T-helper 2 cell (primary cell): ENCODE data around the gene DHTKD1.
"Not testable (repeated sequence)": the region's sequence is repeated elsewhere in the genome, so short reads cannot be mapped to it uniquely, and the experiment has no call there.

Source experiments
- DNase-seq, 5 experiments: peaks; one replicate each; pipeline versions ENCODE4 v3.0.0 to v3.0.0-alpha.2; 2012 to 2022

DHTKD1 gene

DNA sequence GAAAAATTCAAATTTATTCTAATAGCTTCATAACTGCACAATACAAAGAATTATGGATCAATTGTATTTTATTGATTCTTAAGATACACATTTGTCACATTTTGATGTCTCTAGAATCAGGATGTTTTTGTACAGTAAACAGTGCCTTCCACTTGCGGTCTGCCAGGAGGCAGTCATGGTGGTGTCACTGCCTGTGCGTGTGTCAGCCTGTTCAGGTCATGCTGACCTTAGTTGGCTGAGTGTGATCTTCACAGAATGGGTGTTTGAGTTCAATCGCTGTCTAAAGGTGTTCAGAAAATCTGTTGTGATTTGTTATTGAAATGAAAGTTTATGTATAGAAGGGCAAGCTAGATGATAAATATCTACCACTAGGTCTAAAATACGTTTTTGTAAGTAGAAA is 81.4 kb downstream of the DHTKD1 start:
- DNase-seq: no peak

GRCh38 chr10:12154516-12154915 is 85.8 kb downstream of the DHTKD1 start:
- DNase-seq: no peak

DNA sequence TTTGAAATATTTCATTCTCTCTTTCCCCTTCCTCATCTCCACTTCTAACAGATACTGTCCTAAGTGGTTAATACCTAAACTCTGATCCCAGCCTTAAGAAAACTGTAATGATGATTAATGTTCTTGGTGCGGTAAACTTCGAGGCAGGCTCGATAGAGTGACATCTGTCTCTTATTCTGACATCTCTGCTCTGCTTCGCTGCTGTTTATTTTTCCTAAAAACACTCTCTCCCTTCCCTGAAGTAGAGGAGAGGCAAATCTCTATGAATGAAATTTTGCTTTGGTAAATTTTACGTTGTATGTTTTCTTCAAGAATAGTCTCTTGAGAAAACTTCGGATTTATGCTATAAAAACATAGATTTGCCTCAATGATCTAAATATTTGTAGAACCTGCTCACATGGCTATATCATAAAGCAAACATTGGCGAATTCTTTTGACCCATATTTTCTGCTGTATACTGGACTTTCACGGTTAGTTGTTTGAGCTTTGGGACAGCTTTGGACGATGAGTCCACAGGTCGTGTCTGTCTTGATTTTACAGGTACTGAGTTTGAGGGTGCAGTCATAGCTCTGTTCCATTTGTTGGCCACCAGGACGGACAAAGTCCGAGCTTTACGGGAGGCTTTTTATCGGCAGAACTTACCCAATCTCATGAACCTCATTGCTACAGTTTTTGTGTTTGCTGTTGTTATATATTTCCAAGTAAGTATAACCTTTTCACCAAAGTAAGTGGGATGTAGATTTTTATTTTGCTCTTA is 87.8 kb downstream of the DHTKD1 start:
- DNase-seq: no peak

GRCh38 chr10:12158111-12158510 is 89.4 kb downstream of the DHTKD1 start:
- no peak for DNase-seq

DNA sequence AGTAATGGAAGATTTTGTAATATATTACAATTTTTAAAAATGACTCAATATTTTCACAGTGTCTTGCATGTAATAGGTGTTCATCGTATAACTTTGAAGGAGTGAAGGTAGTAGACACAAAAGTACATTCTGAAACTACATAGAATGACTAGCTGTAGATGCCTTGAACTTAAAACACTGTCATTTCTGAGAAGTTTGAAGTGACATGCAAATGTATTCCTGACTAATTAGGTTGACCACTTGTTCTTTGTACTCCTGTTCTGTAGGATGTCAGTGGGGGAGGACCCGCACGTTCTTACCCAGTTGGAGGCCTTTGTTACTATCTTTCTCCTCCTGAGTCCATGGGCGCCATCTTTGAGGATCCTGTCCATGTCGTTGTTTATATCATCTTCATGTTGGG is 91.9 kb downstream of the DHTKD1 start:
- DNase-seq: no peak

GRCh38 chr10:12162927-12163326 is 94.2 kb downstream of the DHTKD1 start:
- no peak for DNase-seq

DNA sequence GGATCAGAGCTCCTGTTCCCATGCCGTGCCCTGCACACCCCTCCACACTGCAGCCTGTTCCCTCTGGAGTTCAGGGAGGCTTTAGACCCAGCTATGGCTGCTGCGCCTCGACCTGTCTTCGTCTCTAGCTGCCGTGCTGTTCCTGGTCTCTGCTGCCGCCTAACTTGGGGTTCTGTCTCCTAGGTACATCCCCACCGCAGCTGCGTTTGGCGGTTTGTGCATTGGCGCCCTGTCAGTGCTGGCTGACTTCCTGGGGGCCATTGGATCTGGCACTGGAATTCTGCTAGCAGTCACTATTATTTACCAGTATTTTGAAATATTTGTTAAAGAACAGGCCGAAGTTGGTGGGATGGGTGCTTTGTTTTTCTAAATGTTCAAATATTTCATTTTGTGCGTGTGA is 95.3 kb downstream of the DHTKD1 start:
- no peak for DNase-seq

DNA sequence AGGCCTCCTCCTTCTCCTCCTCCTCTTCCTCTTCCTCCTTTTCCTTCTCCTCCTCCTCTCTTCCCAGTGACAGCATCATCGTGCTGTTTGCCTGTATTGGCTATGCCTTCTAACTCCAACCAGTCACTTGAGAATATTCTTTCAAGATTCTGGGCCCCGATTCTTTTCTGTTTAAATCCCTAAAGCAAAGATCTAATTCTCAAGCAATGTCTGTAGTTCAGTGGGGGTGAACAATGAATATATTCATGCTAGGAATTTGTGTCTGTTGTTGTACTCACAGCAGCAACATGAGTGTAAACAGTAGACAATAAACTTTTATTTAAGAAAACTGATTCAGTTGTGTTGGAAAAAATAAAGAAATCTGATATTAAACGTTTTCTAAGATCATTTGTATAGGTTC is 96.3 kb downstream of the DHTKD1 start:
- no peak for DNase-seq

DNA sequence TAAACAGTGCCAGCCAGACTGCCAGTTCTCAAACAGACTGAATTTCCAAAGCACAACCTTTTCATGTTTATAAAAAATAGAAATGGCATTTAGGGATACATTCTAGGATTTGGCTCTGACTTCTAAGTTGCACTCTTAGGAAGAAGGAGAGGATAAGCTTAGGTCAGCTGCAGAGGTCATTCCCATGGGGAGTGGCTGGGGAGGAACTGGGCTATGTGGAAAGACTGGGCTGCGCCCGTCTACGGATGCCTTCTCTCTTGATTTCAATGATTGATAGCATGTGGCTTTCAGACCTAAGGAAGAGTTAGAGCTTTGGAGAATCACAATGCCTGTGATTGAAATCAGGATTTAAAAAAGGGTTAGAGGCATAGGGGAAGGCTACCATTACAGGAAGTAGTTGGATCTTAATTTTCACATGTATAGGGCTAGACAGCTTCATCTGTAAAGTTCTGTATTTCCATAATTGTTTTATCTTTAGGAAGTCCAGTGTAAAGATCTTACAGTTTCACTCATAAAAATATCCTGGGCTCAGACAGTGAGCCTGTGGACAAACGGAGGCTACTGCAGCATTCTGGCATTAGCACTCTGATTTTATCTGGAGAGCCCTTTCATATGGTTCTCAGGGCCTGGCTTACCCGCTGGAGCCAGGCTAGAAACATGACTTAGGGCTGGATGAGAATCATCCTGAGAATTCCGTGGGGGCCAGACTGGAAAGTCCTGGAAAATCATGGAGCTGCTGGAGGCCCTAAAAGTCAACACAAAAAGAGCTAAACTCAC is 97.4 kb downstream of the DHTKD1 start:
- no peak for DNase-seq

GRCh38 chr10:12171512-12171911 is 102.8 kb downstream of the DHTKD1 start:
- not testable (repeated sequence) for DNase-seq
